Tibial nerve (tissue), 4 donors: Measurements from ENCODE around the gene CMTM7.

ENCODE experiments used
- CTCF ChIP-seq, 5 experiments: fragments of 200-600 bp in 3 of 5; fragments of 450-650 bp in 2 of 5; sonication (generic) in 3 of 5; IDR thresholded peaks; one replicate each; pipeline ENCODE4 v1.5.1; 2016 to 2019; ENCODE audit warnings: antibody characterized with exemption in 5 of 5, mild to moderate bottlenecking in 3 of 5, moderate library complexity in 2 of 5
- EP300 ChIP-seq, 2 donors: sonication (generic); formaldehyde crosslinking; IDR thresholded peaks; one replicate each; pipeline ENCODE4 v1.6.1; 2017; ENCODE audit warnings: antibody characterized with exemption in 2 of 2, mild to moderate bottlenecking in 1 of 2

GRCh38 chr3:32367442-32367841 lies 24.2 kb upstream of the CMTM7 start:
- TF ChIP-seq CTCF (IDR thresholded peaks at IDR 0.05) (no peak), EP300 (IDR thresholded peaks at IDR 0.05) (no peak)
